Endothelial cell of umbilical vein (primary cell): ENCODE measurements around the gene DNM2. TPM values are rescaled to one million over a fixed set of nuclear protein-coding genes. Genes with fewer than 3 reads are reported as not detected.

Experiments used
- BruUV-seq: library from RNA; stranded (reverse); fragments of 400-500 nt; replicated peaks from 2 replicates; lab custom pipeline; 2021; lab: Mats Ljungman, UMichigan
- CTCF ChIA-PET: fragments of 300-600, 350-600 bp; sonication (Branson Sonifier 250); formaldehyde crosslinking; loops from one replicate; lab custom pipeline; 2021; ENCODE audit warnings: antibody characterized with exemption, inconsistent platforms; lab: Charles Lee
- POLR2A ChIA-PET: fragments of 300-600, 350-600 bp; sonication (Branson Sonifier 250); formaldehyde crosslinking; loops from one replicate; lab custom pipeline; 2021; ENCODE audit warnings: antibody characterized with exemption, inconsistent platforms; lab: Charles Lee
- DNase-seq: peaks from one replicate; pipeline ENCODE4 v3.0.0-alpha.2; 2011; ENCODE audit warnings: low read depth, low spot score
- FAIRE-seq: peaks from 2 replicates; lab custom pipeline; 2011; peaks lifted over from hg19 to GRCh38; lab: Jason Lieb, UNC
- H2AFZ ChIP-seq: 2 replicates; pipeline ENCODE4 v1.6.0; 2012; ENCODE audit warnings: low read depth, low read length, control low read depth, inconsistent platforms
- H3K27ac ChIP-seq: 2 replicates; pipeline ENCODE4 v1.5.1; 2011; ENCODE audit warnings: low read depth, mild to moderate bottlenecking, control low read depth, low read length, moderate library complexity; ENCODE audit not compliant: insufficient read depth
- H3K27me3 ChIP-seq, 2 experiments: 2 replicates each; pipeline versions ENCODE4 v1.6.0 to v1.6.1; 2011; ENCODE audit warnings: low read length in 2 of 2, mixed read lengths in 1 of 2; ENCODE audit not compliant: control insufficient read depth in 2 of 2, insufficient read depth in 2 of 2
- H3K36me3 ChIP-seq, 2 experiments: 2 replicates in 1 of 2; 3 replicates in 1 of 2; pipeline ENCODE4 v1.5.1; 2011; ENCODE audit warnings: low read length in 2 of 2, mild to moderate bottlenecking in 1 of 2, moderate library complexity in 1 of 2; ENCODE audit not compliant: control insufficient read depth in 2 of 2, insufficient read depth in 2 of 2; ENCODE audit errors: extremely low read depth in 1 of 2
- H3K4me1 ChIP-seq: 3 replicates; pipeline ENCODE4 v1.5.1; 2011; ENCODE audit warnings: mild to moderate bottlenecking, low read length; ENCODE audit not compliant: control insufficient read depth, insufficient read depth; ENCODE audit errors: extremely low read depth
- H3K4me2 ChIP-seq: 2 replicates; pipeline ENCODE4 v1.6.1; 2011; ENCODE audit warnings: low read length, control low read depth, mixed read lengths; ENCODE audit not compliant: insufficient read depth
- H3K4me3 ChIP-seq, 3 experiments: fragments of 200-600 bp in 1 of 3; sonication (generic), shearing (Covaris generic) in 1 of 3; replicated peaks in 1 of 3; 2 replicates each; pipeline ENCODE4 v1.5.1; 2011 to 2016; ENCODE audit warnings: control low read depth in 3 of 3, low read length in 3 of 3, mild to moderate bottlenecking in 2 of 3, inconsistent platforms in 1 of 3, low read depth in 1 of 3, moderate library complexity in 1 of 3; ENCODE audit not compliant: insufficient read depth in 1 of 3
- H3K79me2 ChIP-seq: 2 replicates; pipeline ENCODE4 v1.6.0; 2012; ENCODE audit warnings: low read length, inconsistent platforms; ENCODE audit not compliant: control insufficient read depth, insufficient read depth
- H3K9ac ChIP-seq: replicated peaks from 2 replicates; pipeline ENCODE3; 2011; ENCODE audit warnings: low read length, control low read depth; ENCODE audit not compliant: insufficient read depth; ENCODE audit errors: extremely low read depth
- H3K9me1 ChIP-seq: replicated peaks from 3 replicates; pipeline ENCODE4 v1.6.0; 2011; ENCODE audit warnings: mild to moderate bottlenecking, low read length; ENCODE audit not compliant: control insufficient read depth, insufficient read depth; ENCODE audit errors: extremely low read depth
- H3K9me3 ChIP-seq: replicated peaks from 2 replicates; pipeline ENCODE4 v1.5.1; 2012; ENCODE audit warnings: low read length, inconsistent platforms; ENCODE audit not compliant: control insufficient read depth, insufficient read depth
- H4K20me1 ChIP-seq: replicated peaks from 2 replicates; pipeline ENCODE3; 2011; ENCODE audit warnings: mild to moderate bottlenecking, low read length; ENCODE audit not compliant: control insufficient read depth, insufficient read depth; ENCODE audit errors: extremely low read depth
- GATA2 ChIP-seq: IDR thresholded peaks from 2 replicates; pipeline ENCODE4 v1.7.0; 2011; ENCODE audit warnings: low read depth, mild to moderate bottlenecking, moderate library complexity, mixed read lengths, low read length; ENCODE audit not compliant: insufficient read length, insufficient read depth
- MAX ChIP-seq: IDR thresholded peaks from 2 replicates; pipeline ENCODE4 v1.6.1; 2011; ENCODE audit not compliant: insufficient read depth, insufficient read length
- POLR2AphosphoS5 ChIP-seq: IDR thresholded peaks from 2 replicates; pipeline ENCODE4 v1.6.1; 2012; ENCODE audit warnings: low read depth, mild to moderate bottlenecking, control low read depth, low read length, moderate library complexity; ENCODE audit not compliant: insufficient read depth
- dilution Hi-C: fragments of 300-500 bp; cut with MboI; formaldehyde crosslinking; loops from one replicate; pipeline ENCODE4 v1.15.0; 2019; ENCODE audit warnings: low sequenced_read_pairs; ENCODE audit not compliant: extremely low pct_ligation_motif_present
- intact Hi-C: fragments of 100-400 bp; cut with micrococcal nuclease; formaldehyde crosslinking; loops from one replicate; pipeline ENCODE4 v1.10.0; 2022
- polyA plus RNA-seq, 4 experiments: library from polyadenylated mRNA; depleted of rRNA in 3 of 4; stranded (reverse) in 3 of 4; unstranded in 1 of 4; fragments of >200 nt; gene quantifications; 2 replicates each; pipeline versions ENCODE4 v1.2.1 to v1.2.3, GENCODE V29; 2011 to 2012; ENCODE audit warnings: missing spikeins in 1 of 4
- total RNA-seq: library from RNA; stranded (reverse); gene quantifications from 2 replicates; pipeline ENCODE4 v1.2.3, GENCODE V29; 2021
- TF ChIP-seq, protein P1 (sequence below), 2 donors: IDR thresholded peaks; 1 replicate in 1 of 2; 2 replicates in 1 of 2; pipeline ENCODE4 v1.5.1; 2011; ENCODE audit warnings: low read length in 2 of 2, mild to moderate bottlenecking in 2 of 2, moderate library complexity in 2 of 2, control low read depth in 1 of 2, inconsistent platforms in 1 of 2, low read depth in 1 of 2; ENCODE audit not compliant: insufficient read depth in 1 of 2; ENCODE audit errors: extremely low read depth in 1 of 2

The DNM2 gene
- total and polyA plus RNA-seq, 2 donors (not counting 3 experiments of a cell fraction or from before 2014, with no cell fraction given), result 81.8 to 175 TPM

DNA sequence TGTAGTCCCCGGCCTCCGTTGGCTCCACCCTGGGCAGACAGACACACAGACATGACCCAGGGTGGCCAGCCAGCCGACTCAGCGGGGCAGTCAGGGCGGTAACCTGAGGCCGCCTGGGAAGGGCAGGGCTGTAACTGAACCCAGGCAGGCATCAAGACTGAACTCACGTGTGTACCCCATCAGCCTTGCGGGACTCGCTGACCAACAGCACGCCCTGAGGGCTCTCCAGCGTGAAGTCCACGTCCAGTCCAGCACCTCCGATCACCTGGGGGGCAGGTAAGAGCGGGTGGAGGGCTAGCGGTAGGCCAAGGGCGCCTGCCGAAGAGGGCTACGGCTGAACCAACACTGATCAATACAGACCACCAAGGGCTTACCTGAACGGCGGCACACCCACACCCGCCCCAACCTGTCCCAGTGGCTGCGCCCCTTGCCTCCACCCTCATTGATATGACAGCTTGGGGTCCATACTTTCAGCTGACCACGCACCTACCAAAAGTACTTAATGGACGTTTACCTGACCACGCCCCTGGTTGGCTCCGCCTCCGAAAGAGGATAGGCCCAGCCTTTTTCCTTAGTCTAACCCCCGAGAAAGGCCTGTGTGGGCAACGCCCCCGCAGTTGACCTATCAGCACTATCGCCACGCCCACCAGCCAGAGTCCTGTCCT, 117.3 kb downstream of the DNM2 start:
- CTCF ChIA-PET, result interaction anchor here (0.6 to 3.6 kb wide), 9 partner anchors 10 to 117 kb away, joined by 4 to 41 read pairs (median 13); partner anchors contain the start of genes CARM1 and DNM2
- DNase-seq (peak; percentile 21), FAIRE-seq (peak; percentile 100)
- Histone ChIP-seq H2AFZ (no peak overlapping the region), H3K4me1 (peaks cover 9% of the 10 kb centered on the region), H3K9me1 (no peaks in the 10 kb centered on the region), H3K4me2 (peak overlapping the region; percentile 36), H3K79me2 (no peaks in the 10 kb centered on the region), H3K27me3 (no peaks in the 10 kb centered on the region), H3K36me3 (peaks cover 0 to 20% of the 10 kb centered on the region in 2 experiments), H3K9me3 (no peaks in the 10 kb centered on the region), H3K4me3 (peak overlapping the region in 1 of 3 experiments; percentile 27), H4K20me1 (no peaks in the 10 kb centered on the region), H3K9ac (no peak overlapping the region), H3K27ac (no peak overlapping the region)
- intact Hi-C loops (loop anchor here (1.0 kb wide), 1 partner anchor 22 kb away; no protein-coding TSS in a partner anchor), dilution Hi-C loops (no loop called here)
- POLR2A ChIA-PET, result no interaction called here
- no TSS peak for BruUV-seq
- TF ChIP-seq MAX (no peak), POLR2AphosphoS5 (peak; percentile 58)

DNA sequence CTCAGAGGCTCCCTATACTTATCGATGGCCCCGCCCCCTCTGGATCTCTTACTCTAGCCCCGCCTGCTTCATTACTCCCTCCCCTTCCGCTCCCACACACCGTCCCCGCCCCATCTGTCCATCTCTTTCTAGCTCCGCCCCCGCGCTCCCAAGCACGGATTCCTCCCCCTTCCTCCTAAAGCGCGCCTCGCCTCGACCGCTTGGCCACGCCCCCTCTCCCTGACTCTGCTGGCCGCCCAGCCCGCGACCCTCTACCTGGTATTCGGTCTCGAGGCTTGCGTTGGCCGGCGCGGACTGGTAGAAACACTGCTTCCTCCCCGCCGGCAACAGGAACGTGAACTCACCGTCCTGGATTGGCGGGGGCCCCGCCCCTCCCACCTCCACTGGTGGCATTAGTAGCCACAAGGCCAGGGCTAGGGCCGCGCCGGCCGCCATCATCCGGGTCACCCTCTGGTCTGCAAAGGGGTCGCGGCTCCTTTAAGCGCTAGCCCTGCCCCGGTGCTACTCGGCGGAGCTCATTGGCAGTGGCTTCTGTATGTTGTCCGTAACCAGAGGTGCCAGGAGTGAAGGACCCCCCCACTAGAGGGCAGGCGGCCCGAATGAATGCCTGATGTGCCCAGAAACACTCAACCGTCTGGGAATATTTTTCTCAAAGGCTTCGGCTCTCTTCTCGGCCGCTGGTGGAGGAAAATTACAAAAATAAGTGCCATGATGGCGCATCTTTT, 118.0 kb downstream of the DNM2 start, which contains the start of gene TMED1:
TMED1 (minus strand) TSS at position 459 of the 725 bp plus-strand sequence; CDS start at position 438, 21 bp downstream.
- Histone ChIP-seq H3K9me3 (no peaks in the 10 kb centered on the region), H4K20me1 (no peaks in the 10 kb centered on the region), H3K9ac (peak within 1 kb of the TSS; percentile 96), H3K27me3 (no peaks in the 10 kb centered on the region), H3K27ac (peak within 1 kb of the TSS; percentile 97), H3K79me2 (no peaks in the 10 kb centered on the region), H3K4me1 (peaks cover 9% of the 10 kb centered on the region), H3K4me3 (peak within 1 kb of the TSS; percentile 17 to 71 (median 48)), H3K4me2 (peak within 1 kb of the TSS; percentile 65), H3K36me3 (peaks cover 0 to 16% of the 10 kb centered on the region in 2 experiments), H2AFZ (peak within 1 kb of the TSS; percentile 58), H3K9me1 (no peaks in the 10 kb centered on the region)
- CTCF ChIA-PET, result interaction anchor here (0.7 to 3.6 kb wide), 12 partner anchors 11 to 295 kb away, joined by 3 to 41 read pairs (median 10); partner anchors contain the start of genes CARM1, DNM2 and QTRT1
- intact Hi-C loops (loop anchor here (1.0 to 2.0 kb wide), 4 partner anchors 23 to 119 kb away; partner anchors contain the start of gene CARM1), dilution Hi-C loops (no loop called here)
- BruUV-seq, result TSS peak; percentile 31
- DNase-seq, result peak; percentile 99
- TF ChIP-seq GATA2 (no peak), POLR2AphosphoS5 (peak; percentile 23)
- TF ChIP-seq, protein P1, sequence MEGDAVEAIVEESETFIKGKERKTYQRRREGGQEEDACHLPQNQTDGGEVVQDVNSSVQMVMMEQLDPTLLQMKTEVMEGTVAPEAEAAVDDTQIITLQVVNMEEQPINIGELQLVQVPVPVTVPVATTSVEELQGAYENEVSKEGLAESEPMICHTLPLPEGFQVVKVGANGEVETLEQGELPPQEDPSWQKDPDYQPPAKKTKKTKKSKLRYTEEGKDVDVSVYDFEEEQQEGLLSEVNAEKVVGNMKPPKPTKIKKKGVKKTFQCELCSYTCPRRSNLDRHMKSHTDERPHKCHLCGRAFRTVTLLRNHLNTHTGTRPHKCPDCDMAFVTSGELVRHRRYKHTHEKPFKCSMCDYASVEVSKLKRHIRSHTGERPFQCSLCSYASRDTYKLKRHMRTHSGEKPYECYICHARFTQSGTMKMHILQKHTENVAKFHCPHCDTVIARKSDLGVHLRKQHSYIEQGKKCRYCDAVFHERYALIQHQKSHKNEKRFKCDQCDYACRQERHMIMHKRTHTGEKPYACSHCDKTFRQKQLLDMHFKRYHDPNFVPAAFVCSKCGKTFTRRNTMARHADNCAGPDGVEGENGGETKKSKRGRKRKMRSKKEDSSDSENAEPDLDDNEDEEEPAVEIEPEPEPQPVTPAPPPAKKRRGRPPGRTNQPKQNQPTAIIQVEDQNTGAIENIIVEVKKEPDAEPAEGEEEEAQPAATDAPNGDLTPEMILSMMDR (IDR thresholded peaks at IDR 0.05; ENCODE audit: extremely low read depth in 1 of 2, insufficient read depth in 1 of 2, low read depth in 1 of 2, low read length in 2 of 2), result peak in 1 of 2 donors; percentile 8
- no peak for FAIRE-seq
- POLR2A ChIA-PET, result interaction anchor here (0.6 kb wide), 2 partner anchors 418 to 436 kb away, joined by 3 read pairs; no protein-coding TSS in a partner anchor
